Fibroblast of mammary gland (primary cell): ENCODE data around the gene MYO1H.

Source experiments
- DNase-seq: peaks from one replicate; pipeline ENCODE4 v3.0.0-alpha.2; 2010; ENCODE audit warnings: low read depth
- H3K4me3 ChIP-seq: 2 replicates; pipeline ENCODE4 v1.5.1; 2011; ENCODE audit warnings: low read depth, mild to moderate bottlenecking, low read length, moderate library complexity; ENCODE audit not compliant: control insufficient read depth
- CTCF ChIP-seq: conservative IDR thresholded peaks from 2 replicates; pipeline ENCODE4 v1.5.1; 2011; ENCODE audit warnings: low read depth, low read length, inconsistent platforms; ENCODE audit not compliant: control insufficient read depth, insufficient read depth

The MYO1H gene

GRCh38 chr12:109329003-109329402 lies 18.7 kb upstream of the MYO1H start:
- H3K4me3 ChIP-seq = no peak overlapping the region
- no peak for DNase-seq
- no peak for TF ChIP-seq CTCF

GRCh38 chr12:109329686-109330085 lies 18.0 kb upstream of the MYO1H start:
- DNase-seq = no peak
- H3K4me3 ChIP-seq = no peak overlapping the region
- no peak for TF ChIP-seq CTCF

GRCh38 chr12:109330282-109331230 lies 17.1 kb upstream of the MYO1H start:
- H3K4me3 ChIP-seq = no peak overlapping the region
- no peak for DNase-seq
- no peak for TF ChIP-seq CTCF

GRCh38 chr12:109331301-109331952 lies 16.3 kb upstream of the MYO1H start:
- DNase-seq = no peak
- no peak overlapping the region for H3K4me3 ChIP-seq
- TF ChIP-seq CTCF = no peak

GRCh38 chr12:109334887-109335286 lies 12.8 kb upstream of the MYO1H start:
- DNase-seq = no peak
- no peak for TF ChIP-seq CTCF
- no peak overlapping the region for H3K4me3 ChIP-seq

GRCh38 chr12:109336593-109336992 lies 11.1 kb upstream of the MYO1H start:
- H3K4me3 ChIP-seq = no peak overlapping the region
- DNase-seq = no peak
- no peak for TF ChIP-seq CTCF

GRCh38 chr12:109343677-109344076 lies 4.0 kb upstream of the MYO1H start:
- no peak for DNase-seq
- TF ChIP-seq CTCF = no peak
- no peak overlapping the region for H3K4me3 ChIP-seq
